SKM-1 treated with dmso at 0.1 percent for 144 hours (cell line): Measurements from ENCODE around the gene PTGS2.
A peak's percentile ranks its signal among the peaks of the same experiment; 100 is the strongest.

ENCODE experiments used
- DNase-seq: peaks from one replicate; lab custom pipeline; 2025; ENCODE audit not compliant: unreplicated experiment; lab: John Stamatoyannopoulos, UW

PTGS2 gene

GRCh38 chr1:186680245-186681061 lies at the start of gene PTGS2:
TSS of gene PTGS2 (minus strand) at chr1:186680423. CDS start at chr1:186680290, 133 bp downstream.
- DNase-seq, result peak; percentile 99

GRCh38 chr1:186722711-186723309 lies 42.6 kb upstream of the PTGS2 start:
- peak; percentile 67 for DNase-seq

- peak; percentile 48 for DNase-seq
Measured at GRCh38 chr1:186717286-186717685, 37.1 kb upstream of the PTGS2 start.

GRCh38 chr1:186715887-186716809 lies 35.9 kb upstream of the PTGS2 start:
- no peak for DNase-seq

GRCh38 chr1:186710696-186711095 lies 30.5 kb upstream of the PTGS2 start:
- DNase-seq, result no peak

GRCh38 chr1:186708694-186709097 lies 28.5 kb upstream of the PTGS2 start:
- DNase-seq, result no peak

GRCh38 chr1:186703209-186703766 lies 23.1 kb upstream of the PTGS2 start:
- no peak for DNase-seq

GRCh38 chr1:186700722-186701121 lies 20.5 kb upstream of the PTGS2 start:
- DNase-seq, result no peak

GRCh38 chr1:186699519-186699918 lies 19.3 kb upstream of the PTGS2 start:
- DNase-seq, result no peak

- no peak for DNase-seq
Measured at GRCh38 chr1:186689907-186690306, 9.7 kb upstream of the PTGS2 start.

- DNase-seq, result peak; percentile 35
Measured at GRCh38 chr1:186689376-186689775, 9.2 kb upstream of the PTGS2 start.

GRCh38 chr1:186683652-186684410 lies 3.6 kb upstream of the PTGS2 start:
- DNase-seq, result no peak

GRCh38 chr1:186682736-186683135 lies 2.5 kb upstream of the PTGS2 start:
- no peak for DNase-seq

- no peak for DNase-seq
Measured at GRCh38 chr1:186681801-186682200, 1.6 kb upstream of the PTGS2 start.

GRCh38 chr1:186681121-186681520 lies 898 bp upstream of the PTGS2 start:
- DNase-seq, result no peak

- DNase-seq, result no peak
Measured at GRCh38 chr1:186679924-186680244, 339 bp downstream of the PTGS2 start.

- DNase-seq, result no peak
Measured at GRCh38 chr1:186678155-186678554, 2.1 kb downstream of the PTGS2 start.

GRCh38 chr1:186672596-186672995 lies 7.6 kb downstream of the PTGS2 start:
- DNase-seq, result no peak

- no peak for DNase-seq
Measured at GRCh38 chr1:186672131-186672530, 8.1 kb downstream of the PTGS2 start.

GRCh38 chr1:186671136-186671825 lies 8.9 kb downstream of the PTGS2 start:
- DNase-seq, result no peak
